IMR-90 (cell line): Measurements from ENCODE around the gene SYNE2.

Source experiments
- BHLHE40 ChIP-seq: fragments of 150-350 bp; IDR thresholded peaks from 2 replicates; pipeline ENCODE4 v1.6.1; 2016; ENCODE audit warnings: mild to moderate bottlenecking, low read depth, low read length
- CEBPB ChIP-seq: IDR thresholded peaks from 2 replicates; pipeline ENCODE4 v1.6.1; 2012; ENCODE audit warnings: low read depth, low read length, improper control_type of control experiment
- CTCF ChIP-seq: conservative IDR thresholded peaks from 2 replicates; pipeline ENCODE4 v1.5.1; 2012; ENCODE audit warnings: mild to moderate bottlenecking, low read depth, low read length, improper control_type of control experiment
- MAFK ChIP-seq: IDR thresholded peaks from 2 replicates; pipeline ENCODE4 v1.6.1; 2012; ENCODE audit warnings: low read depth, low read length, improper control_type of control experiment
- POLR2A ChIP-seq: IDR thresholded peaks from 2 replicates; pipeline ENCODE4 v1.6.1; 2012; ENCODE audit warnings: mild to moderate bottlenecking, low read depth, low read length
- RAD21 ChIP-seq: IDR thresholded peaks from 2 replicates; pipeline ENCODE4 v1.6.1; 2012; ENCODE audit warnings: low read length, improper control_type of control experiment
- RFX5 ChIP-seq: IDR thresholded peaks from 2 replicates; pipeline ENCODE4 v1.8.0; 2012; ENCODE audit warnings: low read depth, mild to moderate bottlenecking, low read length, moderate library complexity

- TF ChIP-seq CEBPB (no peak), CTCF (no peak), POLR2A (no peak), MAFK (no peak), BHLHE40 (no peak), RFX5 (no peak), RAD21 (no peak)
These were observed 363.2 kb downstream of the SYNE2 start for GRCh38 chr14:64215978-64216377.
